C4-2B (cell line): ENCODE measurements around the gene NRG3.

Source experiments
- ZFX ChIP-seq: fragments of 450-650 bp; IDR thresholded peaks from 2 replicates; pipeline ENCODE4 v1.6.1; 2017
- TF ChIP-seq, protein P1 (sequence below): fragments of 450-650 bp; conservative IDR thresholded peaks from 2 replicates; pipeline ENCODE4 v1.5.1; 2017; ENCODE audit warnings: mild to moderate bottlenecking

DNA sequence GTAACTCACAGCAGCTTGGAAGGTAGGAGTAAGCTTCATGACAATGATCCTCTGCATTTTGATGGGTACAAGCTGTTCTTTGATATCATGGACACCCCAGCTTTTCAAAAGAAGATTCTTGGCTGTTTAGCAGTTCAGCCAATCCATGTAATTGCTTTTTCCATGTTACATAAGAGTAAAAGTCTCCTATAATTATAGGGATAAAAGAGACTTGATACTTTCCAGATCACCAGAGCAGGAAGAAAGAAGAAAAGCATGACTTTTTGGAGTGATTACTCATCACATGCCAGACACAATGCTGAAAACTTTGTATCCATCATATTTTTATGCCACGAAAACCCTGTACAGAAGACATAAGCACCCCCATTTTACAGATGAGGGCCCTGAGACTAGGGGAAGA lies 1049.7 kb downstream of the NRG3 start:
- TF ChIP-seq, protein P1, sequence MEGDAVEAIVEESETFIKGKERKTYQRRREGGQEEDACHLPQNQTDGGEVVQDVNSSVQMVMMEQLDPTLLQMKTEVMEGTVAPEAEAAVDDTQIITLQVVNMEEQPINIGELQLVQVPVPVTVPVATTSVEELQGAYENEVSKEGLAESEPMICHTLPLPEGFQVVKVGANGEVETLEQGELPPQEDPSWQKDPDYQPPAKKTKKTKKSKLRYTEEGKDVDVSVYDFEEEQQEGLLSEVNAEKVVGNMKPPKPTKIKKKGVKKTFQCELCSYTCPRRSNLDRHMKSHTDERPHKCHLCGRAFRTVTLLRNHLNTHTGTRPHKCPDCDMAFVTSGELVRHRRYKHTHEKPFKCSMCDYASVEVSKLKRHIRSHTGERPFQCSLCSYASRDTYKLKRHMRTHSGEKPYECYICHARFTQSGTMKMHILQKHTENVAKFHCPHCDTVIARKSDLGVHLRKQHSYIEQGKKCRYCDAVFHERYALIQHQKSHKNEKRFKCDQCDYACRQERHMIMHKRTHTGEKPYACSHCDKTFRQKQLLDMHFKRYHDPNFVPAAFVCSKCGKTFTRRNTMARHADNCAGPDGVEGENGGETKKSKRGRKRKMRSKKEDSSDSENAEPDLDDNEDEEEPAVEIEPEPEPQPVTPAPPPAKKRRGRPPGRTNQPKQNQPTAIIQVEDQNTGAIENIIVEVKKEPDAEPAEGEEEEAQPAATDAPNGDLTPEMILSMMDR, result no peak
- no peak for TF ChIP-seq ZFX
